ENCODE data around the gene RGL3.
A peak's percentile ranks its signal among the peaks of the same experiment; 100 is the strongest.

RGL3 gene

DNA sequence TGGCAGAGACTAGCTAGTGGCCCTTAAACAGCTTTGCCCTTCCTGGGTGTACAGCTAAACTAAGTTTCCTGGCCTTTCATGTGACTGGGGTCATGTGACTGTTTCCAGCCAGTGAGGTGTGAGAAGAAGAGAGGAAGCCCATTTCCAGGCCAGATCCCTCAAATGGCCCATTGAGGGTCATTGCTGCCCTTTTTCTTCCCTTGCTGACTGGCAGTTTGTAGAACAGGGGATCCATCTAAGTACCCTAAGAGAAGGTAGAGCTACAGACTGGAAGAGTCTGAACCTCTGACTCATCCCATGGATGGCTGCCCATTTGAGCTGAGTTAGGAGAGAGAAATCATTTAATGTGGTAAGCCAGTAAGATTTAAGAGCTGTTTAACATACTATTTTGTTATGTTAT lies 41.9 kb downstream of the RGL3 start:
- DNase-seq (ENCODE audit: low read depth): peak; percentile 89
- no peak overlapping the region for H3K4me3 ChIP-seq (ENCODE audit: low read length)
- TF ChIP-seq, protein P1, sequence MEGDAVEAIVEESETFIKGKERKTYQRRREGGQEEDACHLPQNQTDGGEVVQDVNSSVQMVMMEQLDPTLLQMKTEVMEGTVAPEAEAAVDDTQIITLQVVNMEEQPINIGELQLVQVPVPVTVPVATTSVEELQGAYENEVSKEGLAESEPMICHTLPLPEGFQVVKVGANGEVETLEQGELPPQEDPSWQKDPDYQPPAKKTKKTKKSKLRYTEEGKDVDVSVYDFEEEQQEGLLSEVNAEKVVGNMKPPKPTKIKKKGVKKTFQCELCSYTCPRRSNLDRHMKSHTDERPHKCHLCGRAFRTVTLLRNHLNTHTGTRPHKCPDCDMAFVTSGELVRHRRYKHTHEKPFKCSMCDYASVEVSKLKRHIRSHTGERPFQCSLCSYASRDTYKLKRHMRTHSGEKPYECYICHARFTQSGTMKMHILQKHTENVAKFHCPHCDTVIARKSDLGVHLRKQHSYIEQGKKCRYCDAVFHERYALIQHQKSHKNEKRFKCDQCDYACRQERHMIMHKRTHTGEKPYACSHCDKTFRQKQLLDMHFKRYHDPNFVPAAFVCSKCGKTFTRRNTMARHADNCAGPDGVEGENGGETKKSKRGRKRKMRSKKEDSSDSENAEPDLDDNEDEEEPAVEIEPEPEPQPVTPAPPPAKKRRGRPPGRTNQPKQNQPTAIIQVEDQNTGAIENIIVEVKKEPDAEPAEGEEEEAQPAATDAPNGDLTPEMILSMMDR (conservative IDR thresholded peaks at IDR 0.05; ENCODE audit: low read length): no peak

DNA sequence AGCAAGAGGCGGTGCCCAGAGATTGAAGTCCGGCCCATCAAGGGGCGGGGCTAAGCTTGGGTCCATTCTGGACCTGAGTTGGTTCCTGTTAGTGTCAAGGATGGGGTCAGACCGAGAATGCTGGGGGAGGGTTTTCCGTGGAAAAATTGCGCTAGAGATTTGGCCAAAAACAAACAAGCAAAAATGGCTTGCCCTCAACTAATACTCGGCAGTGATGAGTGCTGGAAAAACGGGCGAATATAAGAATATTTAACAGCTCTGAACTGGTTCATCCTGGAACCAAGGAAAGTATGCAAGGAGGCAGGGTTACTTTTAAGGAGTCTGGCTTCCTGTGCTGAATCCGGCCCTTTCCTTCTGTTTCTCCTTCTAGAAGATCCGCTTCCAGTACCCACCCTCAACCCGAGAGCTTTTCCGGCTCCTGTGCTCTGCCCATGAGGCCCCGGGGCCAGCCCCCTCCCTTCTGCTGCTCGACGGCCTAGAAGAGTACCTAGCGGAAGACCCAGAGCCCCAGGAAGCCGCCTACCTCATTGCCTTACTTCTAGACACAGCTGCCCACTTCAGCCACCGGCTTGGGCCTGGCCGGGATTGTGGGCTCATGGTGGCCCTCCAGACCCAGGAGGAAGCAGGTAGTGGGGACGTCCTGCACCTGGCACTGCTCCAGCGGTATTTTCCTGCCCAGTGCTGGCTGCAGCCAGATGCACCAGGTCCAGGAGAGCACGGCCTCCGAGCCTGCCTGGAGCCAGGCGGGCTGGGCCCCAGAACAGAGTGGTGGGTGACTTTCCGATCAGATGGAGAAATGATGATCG lies 43.8 kb downstream of the RGL3 start:
- no peak for DNase-seq (ENCODE audit: low read depth)
- H3K4me3 ChIP-seq (ENCODE audit: low read length): peak overlapping the region; percentile 47
- TF ChIP-seq, protein P1 (conservative IDR thresholded peaks at IDR 0.05; ENCODE audit: low read length): no peak

DNA sequence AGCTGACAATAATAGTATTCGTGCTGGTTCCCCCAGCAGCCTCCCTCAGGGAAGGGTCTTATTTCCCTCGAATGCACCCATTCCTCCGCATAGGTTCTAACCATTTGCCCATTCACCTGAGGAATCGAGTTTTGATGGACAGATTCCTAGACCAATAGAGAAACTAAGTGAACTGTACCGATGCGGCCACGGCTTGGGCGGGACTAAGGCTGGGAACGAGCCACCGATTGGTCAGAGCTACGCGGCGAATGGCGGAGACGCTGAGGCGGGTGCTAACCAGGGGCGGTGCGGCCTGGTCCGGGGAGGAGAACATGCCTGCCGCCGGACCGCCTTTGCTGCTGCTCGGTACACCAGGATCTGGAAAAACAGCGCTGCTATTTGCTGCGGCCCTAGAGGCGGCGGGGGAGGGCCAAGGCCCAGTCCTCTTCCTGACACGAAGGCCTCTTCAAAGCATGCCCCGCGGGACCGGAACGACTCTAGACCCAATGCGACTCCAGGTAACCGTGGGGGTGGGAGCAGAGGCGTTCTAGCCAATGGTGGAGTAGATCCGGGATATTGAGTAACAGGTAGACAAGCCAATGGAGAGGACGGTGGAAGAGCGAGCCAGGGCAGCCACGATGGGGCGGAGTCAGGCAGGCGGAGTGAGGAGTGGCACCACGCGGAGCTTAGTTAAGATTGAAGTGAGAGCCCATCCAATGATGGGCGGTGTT lies 44.5 kb downstream of the RGL3 start, which contains the start of gene SWSAP1:
Gene SWSAP1 (plus strand): TSS at position 234 of the 710 bp plus-strand sequence. CDS start 15 bp downstream, at position 249.
- peak within 1 kb of the TSS; percentile 87 for H3K4me3 ChIP-seq (ENCODE audit: low read length)
- DNase-seq (ENCODE audit: low read depth): peak; percentile 99
- TF ChIP-seq, protein P1 (conservative IDR thresholded peaks at IDR 0.05; ENCODE audit: low read length): no peak

DNA sequence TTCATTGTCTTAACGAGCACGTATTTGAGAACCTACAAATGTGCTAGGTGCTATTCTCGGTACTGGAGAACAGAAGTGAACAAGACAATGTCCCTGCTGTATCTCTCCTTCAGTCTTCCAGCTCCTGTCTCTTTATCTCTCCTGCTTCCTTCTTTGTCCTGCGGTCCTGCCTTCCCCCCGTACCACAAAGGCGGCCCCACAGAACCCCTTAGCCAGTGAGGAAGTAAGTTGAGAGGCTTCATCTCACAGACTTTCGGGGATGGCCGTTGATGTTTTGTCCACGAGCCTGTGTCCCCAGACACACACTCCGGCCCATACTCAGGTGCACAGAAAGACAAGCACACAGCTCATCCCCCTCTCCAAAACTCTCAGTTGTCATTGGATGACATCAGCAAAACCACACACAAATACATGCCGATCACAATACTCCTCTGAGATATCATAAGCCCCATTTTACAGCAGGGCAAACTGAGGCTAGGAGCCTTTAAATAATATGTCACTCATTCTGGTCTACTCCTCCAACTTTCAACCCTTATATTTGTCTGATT lies 45.2 kb downstream of the RGL3 start:
- TF ChIP-seq, protein P1 (conservative IDR thresholded peaks at IDR 0.05; ENCODE audit: low read length): no peak
- no peak for DNase-seq (ENCODE audit: low read depth)
- peak overlapping the region; percentile 87 for H3K4me3 ChIP-seq (ENCODE audit: low read length)

DNA sequence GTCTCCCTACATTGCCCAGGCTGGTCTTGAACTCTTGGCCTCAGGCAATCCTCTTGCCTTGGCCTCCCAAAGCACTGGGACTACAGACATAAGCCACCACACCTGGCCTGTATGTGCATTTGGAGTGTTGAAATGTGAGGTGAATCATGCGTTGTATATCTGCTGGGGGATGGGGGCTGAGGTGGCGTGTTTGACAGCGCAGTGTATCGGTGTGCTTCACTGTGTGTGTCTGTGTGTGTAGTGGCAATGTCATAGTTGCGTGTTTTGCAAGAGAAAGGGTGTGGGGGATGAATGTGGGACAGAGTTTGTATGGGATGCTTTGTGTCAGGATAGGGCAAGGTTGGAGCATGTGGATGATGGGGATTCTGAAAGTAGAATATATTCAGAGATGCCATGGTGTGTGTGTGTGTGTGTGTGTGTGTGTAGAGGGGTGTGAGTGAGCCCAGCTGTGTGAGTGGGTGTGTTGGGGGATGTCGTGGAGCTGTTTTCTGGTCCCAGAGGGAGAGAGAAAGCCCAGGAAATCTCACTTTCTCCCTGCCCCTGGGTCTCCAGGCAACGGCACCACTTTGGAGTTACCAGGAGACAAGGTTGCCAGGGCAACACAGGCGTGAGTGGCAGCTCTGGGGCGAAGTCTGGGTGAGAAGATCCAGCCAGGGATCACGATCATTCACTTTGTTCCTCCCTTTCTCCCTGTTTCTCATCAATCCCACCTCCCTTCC lies 45.8 kb downstream of the RGL3 start:
- no peak overlapping the region for H3K4me3 ChIP-seq (ENCODE audit: low read length)
- peak; percentile 6 for DNase-seq (ENCODE audit: low read depth)
- TF ChIP-seq, protein P1 (conservative IDR thresholded peaks at IDR 0.05; ENCODE audit: low read length): no peak

DNA sequence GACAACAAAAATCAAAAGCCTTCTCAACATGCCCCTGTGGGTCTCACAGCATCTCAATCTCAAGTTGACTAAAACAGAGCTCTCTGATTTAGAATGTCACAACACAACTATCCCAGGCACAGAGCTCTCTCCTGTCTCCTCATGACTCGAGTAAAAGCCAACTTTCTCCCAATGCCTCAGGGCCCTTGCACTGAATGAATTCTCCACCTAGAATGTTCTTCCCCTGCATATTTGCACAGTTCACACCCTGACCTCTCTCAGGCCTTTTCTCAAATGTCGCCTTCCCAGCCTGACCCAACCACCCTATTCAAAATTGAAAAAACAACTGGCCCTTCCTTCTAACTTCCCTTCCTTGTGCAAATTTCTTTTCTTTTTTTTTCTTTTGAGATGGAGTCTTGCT lies 48.4 kb downstream of the RGL3 start:
- no peak for DNase-seq (ENCODE audit: low read depth)
- TF ChIP-seq, protein P1 (conservative IDR thresholded peaks at IDR 0.05; ENCODE audit: low read length): no peak
- H3K4me3 ChIP-seq (ENCODE audit: low read length): no peak overlapping the region
